Measurements from ENCODE around the gene RASL11B. TPM values are rescaled to one million over a fixed set of nuclear protein-coding genes. Genes with fewer than 3 reads are reported as not detected.

The RASL11B gene
- total and polyA plus RNA-seq, 12 donors = 1.3 to 11.0 (median 3.3) TPM

GRCh38 chr4:52870225-52870624, 8.1 kb downstream of the RASL11B start:
- H3K27ac ChIP-seq = no peak overlapping the region
- peaks cover 13 to 14% of the 10 kb centered on the region in 2 donors for H3K4me1 ChIP-seq (replicated peaks in 1 of 2)
- H3K4me3 ChIP-seq = no peak overlapping the region
- DNase-seq = no peak
- H3K9me3 ChIP-seq (replicated peaks in 1 of 3) = no peaks in the 10 kb centered on the region
- WGBS, 4 donors = 92 to 98% (median 95%) methylated on average over 4 of the region's 4 CpGs
- intact Hi-C loops (cut with DNase I) = no loop called here
- H3K27me3 ChIP-seq = no peaks in the 10 kb centered on the region
- no peak for TF ChIP-seq CTCF (IDR thresholded peaks at IDR 0.05)
- TF ChIP-seq POLR2A (IDR thresholded peaks at IDR 0.05) = no peak
- H3K36me3 ChIP-seq (replicated peaks in 1 of 2) = no peaks in the 10 kb centered on the region

- intact Hi-C loops (cut with DNase I) = no loop called here
- TF ChIP-seq CTCF (IDR thresholded peaks at IDR 0.05) (no peak), POLR2A (IDR thresholded peaks at IDR 0.05) (no peak)
- Histone ChIP-seq H3K9me3 (replicated peaks in 1 of 3) (no peaks in the 10 kb centered on the region), H3K36me3 (replicated peaks in 1 of 2) (no peaks in the 10 kb centered on the region), H3K27me3 (no peaks in the 10 kb centered on the region), H3K4me1 (replicated peaks in 1 of 2) (peaks cover 10 to 13% of the 10 kb centered on the region in 2 donors), H3K4me3 (no peak overlapping the region), H3K27ac (no peak overlapping the region)
- 78 to 85% (median 79%) methylated on average over 1 of the region's 1 CpG for WGBS, 4 donors
- DNase-seq = no peak
Observed at GRCh38 chr4:52873191-52873590, 11.1 kb downstream of the RASL11B start.

GRCh38 chr4:52873861-52874343, 11.8 kb downstream of the RASL11B start:
- peak in 1 of 7 donors; percentile 21 for DNase-seq
- no peaks in the 10 kb centered on the region for H3K9me3 ChIP-seq (replicated peaks in 1 of 3)
- intact Hi-C loops (cut with DNase I) = no loop called here
- peaks cover 2 to 6% of the 10 kb centered on the region in 2 donors for H3K4me1 ChIP-seq (replicated peaks in 1 of 2)
- WGBS, 4 donors = 52 to 72% (median 64%) methylated on average over 10 of the region's 10 CpGs
- H3K27ac ChIP-seq = peak overlapping the region in 2 of 5 donors; percentile 48 to 50
- H3K4me3 ChIP-seq = no peak overlapping the region
- TF ChIP-seq CTCF (IDR thresholded peaks at IDR 0.05) (no peak), POLR2A (IDR thresholded peaks at IDR 0.05) (no peak)
- H3K27me3 ChIP-seq = no peaks in the 10 kb centered on the region
- no peaks in the 10 kb centered on the region for H3K36me3 ChIP-seq (replicated peaks in 1 of 2)

GRCh38 chr4:52874948-52875347, 12.8 kb downstream of the RASL11B start:
- peak overlapping the region in 2 of 5 donors; percentile 48 to 50 for H3K27ac ChIP-seq
- H3K36me3 ChIP-seq (replicated peaks in 1 of 2) = no peaks in the 10 kb centered on the region
- 51 to 73% (median 62%) methylated on average over 5 of the region's 5 CpGs for WGBS, 4 donors
- DNase-seq = peak; percentile 58 to 86 (median 72)
- no peak overlapping the region for H3K4me3 ChIP-seq
- H3K9me3 ChIP-seq (replicated peaks in 1 of 3) = no peaks in the 10 kb centered on the region
- no peaks in the 10 kb centered on the region for H3K4me1 ChIP-seq (replicated peaks in 1 of 2)
- no peaks in the 10 kb centered on the region for H3K27me3 ChIP-seq
- intact Hi-C loops (cut with DNase I) = no loop called here
- TF ChIP-seq CTCF (IDR thresholded peaks at IDR 0.05) (no peak), POLR2A (IDR thresholded peaks at IDR 0.05) (no peak)

Data from adrenal gland (tissue), 12 donors.